ENCODE data around the gene PTPRG. TPM values are rescaled to one million over a fixed set of nuclear protein-coding genes. Genes with fewer than 3 reads are reported as not detected.

Gene PTPRG
- total RNA-seq, 6 experiments from 2014 or later: 11.7 to 27.8 (median 14.7) TPM

GRCh38 chr3:61765157-61765876 is 203.9 kb downstream of the PTPRG start:
- no peak overlapping the region for H3K27ac ChIP-seq
- H3K4me1 ChIP-seq: no peaks in the 10 kb centered on the region
- no peak overlapping the region for H3K4me3 ChIP-seq
- H3K36me3 ChIP-seq: no peaks in the 10 kb centered on the region
- no peak for ATAC-seq
- DNase-seq: no peak
- H3K27me3 ChIP-seq: no peaks in the 10 kb centered on the region
- intact Hi-C loops (cut with DNase I): no loop called here
- TF ChIP-seq POLR2A (IDR thresholded peaks at IDR 0.05): no peak
- TF ChIP-seq CTCF (IDR thresholded peaks at IDR 0.05): no peak
- 77% methylated on average over 5 of the region's 5 CpGs for WGBS (ENCODE audit: insufficient coverage, low coverage, low lambda C conversion rate, missing lambda C conversion rate)
- H3K9me3 ChIP-seq: no peaks in the 10 kb centered on the region

- Histone ChIP-seq H3K4me1 (no peaks in the 10 kb centered on the region), H3K27ac (no peak overlapping the region), H3K4me3 (no peak overlapping the region), H3K27me3 (no peaks in the 10 kb centered on the region), H3K9me3 (no peaks in the 10 kb centered on the region), H3K36me3 (no peaks in the 10 kb centered on the region)
- TF ChIP-seq CTCF (IDR thresholded peaks at IDR 0.05): no peak
- TF ChIP-seq POLR2A (IDR thresholded peaks at IDR 0.05): no peak
- no peak for DNase-seq
- ATAC-seq: peak; percentile 46 to 75 (median 60)
- 57% methylated on average over 4 of the region's 4 CpGs for WGBS (ENCODE audit: insufficient coverage, low coverage, low lambda C conversion rate, missing lambda C conversion rate)
- intact Hi-C loops (cut with DNase I): no loop called here
Observed at GRCh38 chr3:61768284-61769037, 207.1 kb downstream of the PTPRG start.

DNA sequence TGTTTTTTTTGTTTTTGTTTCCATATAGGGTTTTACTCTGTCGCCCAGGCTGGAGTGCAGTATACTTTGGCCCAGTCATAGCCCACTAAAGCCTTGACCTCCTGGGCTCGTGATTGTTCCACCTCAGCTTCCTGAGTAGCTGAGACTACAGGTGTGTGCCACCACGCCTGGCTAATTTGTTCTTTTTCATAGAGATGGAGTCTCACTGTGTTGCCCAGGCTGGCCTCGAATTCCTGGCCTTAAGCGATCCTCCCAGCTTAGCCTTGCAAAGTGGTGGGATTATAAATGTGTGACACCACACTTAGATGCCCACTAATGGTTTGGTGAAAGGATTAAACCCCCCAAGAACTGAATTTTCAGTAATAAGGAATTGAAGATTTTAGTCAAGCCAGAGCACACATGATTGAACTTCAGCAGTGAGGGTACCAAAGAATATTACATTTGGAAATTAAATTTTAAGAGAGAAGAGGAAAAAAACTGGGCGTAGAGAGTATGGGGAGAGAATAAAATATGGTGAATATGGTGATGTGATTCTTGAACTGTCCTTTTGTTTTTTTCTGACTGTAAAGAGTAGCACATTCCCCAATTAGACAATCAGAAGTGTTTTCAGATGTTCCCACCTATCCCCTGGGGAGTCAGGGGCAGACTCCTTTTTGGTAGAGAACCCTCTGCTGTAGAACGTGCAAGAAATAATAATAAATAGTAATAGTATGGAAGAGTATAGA is 208.1 kb downstream of the PTPRG start:
- WGBS (ENCODE audit: insufficient coverage, low coverage, low lambda C conversion rate, missing lambda C conversion rate): 75% methylated on average over 7 of the region's 7 CpGs

GRCh38 chr3:61771976-61772375 is 210.6 kb downstream of the PTPRG start:
- Histone ChIP-seq H3K27ac (no peak overlapping the region), H3K4me3 (no peak overlapping the region), H3K4me1 (peaks cover 0 to 12% (median 0%) of the 10 kb centered on the region in 4 donors), H3K9me3 (no peaks in the 10 kb centered on the region), H3K27me3 (no peaks in the 10 kb centered on the region), H3K36me3 (no peaks in the 10 kb centered on the region)
- intact Hi-C loops (cut with DNase I): no loop called here
- WGBS (ENCODE audit: insufficient coverage, low coverage, low lambda C conversion rate, missing lambda C conversion rate): 78% methylated on average over 6 of the region's 6 CpGs
- DNase-seq (no peak), ATAC-seq (no peak)
- no peak for TF ChIP-seq POLR2A (IDR thresholded peaks at IDR 0.05)

More for the DNA sequence above, 208.1 kb downstream of the PTPRG start:
- intact Hi-C loops (cut with DNase I): no loop called here
- Histone ChIP-seq H3K36me3 (no peaks in the 10 kb centered on the region), H3K4me3 (no peak overlapping the region), H3K9me3 (no peaks in the 10 kb centered on the region), H3K27ac (no peak overlapping the region), H3K4me1 (peaks cover 0 to 4% (median 0%) of the 10 kb centered on the region in 4 donors), H3K27me3 (no peaks in the 10 kb centered on the region)
- TF ChIP-seq POLR2A (IDR thresholded peaks at IDR 0.05) (no peak), CTCF (IDR thresholded peaks at IDR 0.05) (no peak)
- no peak for ATAC-seq
- no peak for DNase-seq

Data from right lobe of liver (tissue), 6 donors.